Stimulated activated CD4-positive, alpha-beta T cell treated with anti-CD3 and anti-CD28 coated beads, Interleukin-2, amount 100 ng/mL, for 24 hours (primary cell): ENCODE measurements around the gene CENPO.
"Not testable (repeated sequence)": the region's sequence is repeated elsewhere in the genome, so short reads cannot be mapped to it uniquely, and the experiment has no call there.

Experiments used
- DNase-seq, 2 donors: peaks; one replicate each; pipeline ENCODE4 v3.0.0-alpha.2; 2020

Gene CENPO

DNA sequence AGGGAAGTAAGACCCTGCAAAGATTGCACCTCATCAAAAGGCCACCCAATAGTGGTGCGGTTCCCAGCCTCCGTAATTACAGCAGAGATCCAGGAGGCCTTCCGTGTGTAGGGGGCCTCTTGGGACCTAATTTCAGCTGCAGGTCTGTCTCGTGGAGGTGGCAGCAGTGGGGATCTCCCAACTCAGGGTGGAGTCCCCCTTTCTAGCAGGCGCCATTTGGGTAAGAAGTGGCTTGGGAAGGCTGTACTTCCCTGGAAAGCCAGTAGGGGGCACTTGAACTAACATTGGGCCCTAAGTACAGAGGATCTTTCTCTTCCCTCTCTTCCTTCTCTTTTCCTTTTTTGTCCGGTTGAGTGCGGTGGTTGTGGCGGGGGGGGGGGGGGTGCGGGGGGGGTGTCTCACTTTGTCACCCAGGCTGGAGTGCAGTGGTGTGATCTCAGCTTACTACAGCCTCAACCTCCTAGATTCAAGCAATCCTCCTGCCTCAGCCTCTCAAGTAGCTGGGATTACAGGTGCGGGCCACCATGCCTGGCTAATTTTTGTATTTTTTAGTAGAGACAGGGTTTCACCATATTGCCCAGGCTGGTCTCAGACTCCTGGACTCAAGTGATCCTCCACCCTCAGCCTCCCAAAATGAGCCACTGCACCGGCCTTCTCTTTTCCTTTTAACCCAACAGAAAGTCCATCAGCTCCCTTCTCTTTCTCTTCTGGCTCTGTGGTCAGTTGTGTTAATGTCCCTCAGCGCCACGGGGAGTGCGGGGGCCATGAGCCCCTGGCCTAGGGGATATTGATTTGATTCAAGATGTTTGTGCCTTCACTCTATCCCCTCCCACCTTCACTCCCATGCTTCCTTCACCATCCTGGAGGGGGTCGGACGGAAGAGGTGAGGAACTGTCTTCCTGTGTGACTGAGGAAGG is 32.0 kb downstream of the CENPO start:
- DNase-seq, result peak; percentile 32 to 56

DNA sequence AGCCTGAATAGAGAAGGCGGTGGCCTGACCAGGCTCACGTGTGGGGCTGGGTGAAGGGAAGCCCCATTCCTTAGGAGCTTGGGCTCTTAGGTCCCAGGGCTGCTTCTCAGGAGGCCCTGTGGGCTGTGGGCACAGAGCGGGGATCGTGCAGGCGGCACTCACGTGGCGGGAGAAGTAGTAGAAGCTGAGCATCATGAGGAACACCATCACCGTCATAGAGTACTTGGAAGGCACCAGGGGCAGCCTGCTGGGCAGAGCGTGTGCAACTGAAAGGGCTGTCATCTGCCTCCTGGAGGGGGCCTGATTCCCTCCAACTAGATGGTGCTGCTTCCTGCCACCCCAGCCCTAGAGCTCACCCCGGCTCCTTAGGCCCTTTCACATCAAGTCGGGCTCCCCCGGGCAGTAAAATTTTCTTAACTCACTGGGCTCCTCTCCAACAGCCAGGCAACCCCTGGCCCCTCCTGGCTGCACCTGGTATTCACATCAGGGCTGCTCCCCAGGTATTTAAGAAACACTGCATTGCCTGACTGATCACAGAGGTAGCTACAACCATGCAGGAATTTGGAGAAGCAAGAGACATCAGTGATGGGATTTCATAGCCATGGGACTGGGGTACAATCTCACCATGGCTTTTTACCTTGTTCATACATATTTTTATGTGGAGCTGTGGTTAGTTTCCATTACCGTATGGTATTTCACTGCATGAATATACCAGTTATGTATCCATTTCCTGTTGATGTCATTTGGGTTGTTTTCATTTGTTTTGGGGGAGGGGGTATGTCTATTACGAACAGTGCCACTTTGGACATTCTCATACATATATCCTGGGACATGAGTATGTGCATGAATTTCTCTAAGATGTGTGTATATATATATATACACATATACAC is 32.9 kb downstream of the CENPO start:
- no peak for DNase-seq

DNA sequence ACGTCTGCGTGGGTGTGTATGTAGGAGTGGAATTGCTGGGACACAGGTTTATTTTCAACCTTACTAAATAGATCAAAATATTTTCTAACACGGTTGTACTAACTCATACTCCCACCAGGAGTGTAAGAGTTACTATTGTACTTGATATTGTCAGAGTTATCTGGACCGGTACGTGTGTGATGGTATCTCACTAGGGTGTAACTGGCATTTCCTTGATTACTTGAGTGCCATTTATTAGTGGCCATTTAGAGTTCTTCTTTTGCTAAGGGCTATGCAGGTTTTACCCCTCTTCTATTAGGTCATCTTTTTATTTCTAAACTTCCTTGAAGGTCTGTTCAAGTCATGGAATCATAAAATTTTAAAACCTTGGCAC is 33.5 kb downstream of the CENPO start:
- no peak for DNase-seq

DNA sequence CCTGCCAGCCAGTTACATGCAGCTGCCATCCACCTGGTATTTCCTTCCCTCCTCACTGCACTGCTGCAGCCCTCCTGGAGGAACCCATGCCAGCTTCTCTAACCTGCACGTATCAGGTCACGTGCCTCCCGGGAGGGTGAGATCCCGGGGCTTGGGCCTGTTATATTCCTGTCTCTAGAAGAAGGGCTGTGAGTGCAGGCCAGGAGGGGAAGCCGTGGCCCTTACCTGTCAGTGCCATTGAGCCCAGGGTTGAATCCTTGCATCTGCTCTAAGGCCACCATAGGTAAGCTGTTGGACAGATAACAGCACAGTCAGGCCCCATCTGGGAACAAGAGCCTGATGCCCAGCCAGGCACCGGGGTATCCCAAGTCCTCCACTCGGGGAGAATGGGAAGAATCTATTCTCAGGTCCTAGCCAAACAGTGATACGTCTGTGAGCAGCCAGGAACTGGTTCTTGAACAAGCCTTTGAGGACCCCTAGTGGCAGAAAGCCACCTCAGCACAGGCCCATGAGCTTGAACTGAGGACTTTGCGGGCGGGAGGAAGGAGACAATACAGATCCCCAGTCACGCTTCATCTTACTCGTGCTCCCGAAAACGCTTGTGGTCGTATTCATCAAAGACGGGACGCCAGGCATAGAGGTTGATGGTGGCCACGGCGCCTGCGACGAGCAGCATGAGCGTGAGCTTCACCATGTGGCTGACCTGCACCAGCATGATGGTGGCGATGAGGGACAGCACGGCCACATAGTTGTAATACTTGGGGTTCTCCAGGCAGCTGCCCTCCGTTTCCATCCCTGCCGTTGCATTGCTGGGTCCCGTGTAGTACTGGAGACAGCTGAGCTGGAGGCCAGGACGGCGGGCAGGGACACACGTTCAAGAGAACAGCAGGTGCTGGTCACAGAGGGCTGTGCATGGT is 34.4 kb downstream of the CENPO start:
- DNase-seq, result peak; percentile 70 to 75

DNA sequence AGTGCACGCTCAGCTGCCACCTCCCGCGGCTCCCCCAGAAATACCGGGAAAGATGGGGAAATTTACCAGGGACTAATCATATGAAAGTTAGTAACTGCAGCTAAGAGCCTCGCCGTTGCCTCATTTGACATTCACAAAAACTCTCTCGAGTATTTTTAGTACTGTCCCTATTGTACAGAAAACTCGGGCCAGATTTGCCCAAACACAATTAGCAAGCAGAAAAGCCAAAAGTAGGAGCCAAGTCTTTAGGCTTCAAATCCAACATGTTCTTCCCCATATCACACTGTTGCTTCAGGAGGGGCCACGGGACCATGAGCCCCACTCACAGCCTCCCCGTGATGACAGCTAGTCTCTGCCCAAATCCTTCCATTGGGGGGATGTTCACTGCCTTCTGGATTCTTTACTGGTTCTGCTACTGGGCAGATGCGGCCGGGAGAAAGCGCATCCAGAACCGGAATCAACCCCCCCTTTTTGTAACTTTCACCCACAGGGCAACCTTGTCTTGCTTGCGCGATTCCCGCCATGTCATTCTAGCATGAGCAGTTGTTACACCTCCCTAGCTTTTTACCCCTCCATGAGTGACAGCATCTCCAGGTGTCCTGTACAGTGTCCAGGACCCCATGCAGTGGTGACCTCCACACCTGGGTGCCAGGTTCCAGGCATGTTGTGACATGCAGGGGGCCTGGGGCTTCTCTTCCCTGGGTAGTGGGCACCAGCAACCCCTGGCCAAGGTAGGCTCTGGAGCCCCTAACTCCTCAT is 35.2 kb downstream of the CENPO start:
- DNase-seq, result no peak

DNA sequence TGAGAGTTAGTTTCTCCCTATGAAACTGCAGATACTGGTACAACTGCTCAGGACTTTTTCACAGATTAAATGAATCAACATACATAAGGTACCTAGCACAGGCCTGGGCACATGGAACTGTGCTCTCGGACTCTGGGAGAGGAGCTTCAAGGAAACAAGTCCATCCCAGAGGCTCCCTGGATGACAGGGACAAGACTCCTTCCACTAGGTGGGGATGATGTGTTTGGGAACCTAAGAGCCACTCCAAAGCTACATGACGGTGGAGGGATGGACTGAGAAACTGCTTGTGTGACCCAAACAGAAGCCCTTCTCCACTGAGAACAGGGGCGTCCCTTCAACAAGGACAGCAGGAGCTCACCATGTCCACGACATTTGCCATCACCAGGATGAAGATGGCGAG is 37.1 kb downstream of the CENPO start:
- no peak for DNase-seq

DNA sequence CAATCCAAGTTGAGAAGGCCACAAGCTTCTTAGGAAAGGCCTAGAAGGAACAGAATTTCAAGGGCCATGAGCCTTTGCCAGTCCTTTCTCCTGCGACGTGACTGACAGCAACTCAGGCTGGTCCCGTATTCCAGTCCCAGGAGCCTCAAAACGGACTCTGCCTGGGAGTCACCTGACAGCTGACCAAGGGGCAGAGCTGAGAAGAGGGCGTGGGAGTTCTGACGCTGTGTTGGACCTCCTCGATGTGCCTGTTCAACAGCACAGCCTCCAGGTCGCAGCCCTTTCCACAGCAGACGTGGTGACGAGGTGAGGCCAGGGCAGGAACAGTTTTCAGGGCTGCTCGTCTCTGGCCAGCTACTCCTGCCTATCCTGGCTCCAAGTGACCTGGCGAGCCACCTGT is 37.6 kb downstream of the CENPO start:
- DNase-seq, result no peak

DNA sequence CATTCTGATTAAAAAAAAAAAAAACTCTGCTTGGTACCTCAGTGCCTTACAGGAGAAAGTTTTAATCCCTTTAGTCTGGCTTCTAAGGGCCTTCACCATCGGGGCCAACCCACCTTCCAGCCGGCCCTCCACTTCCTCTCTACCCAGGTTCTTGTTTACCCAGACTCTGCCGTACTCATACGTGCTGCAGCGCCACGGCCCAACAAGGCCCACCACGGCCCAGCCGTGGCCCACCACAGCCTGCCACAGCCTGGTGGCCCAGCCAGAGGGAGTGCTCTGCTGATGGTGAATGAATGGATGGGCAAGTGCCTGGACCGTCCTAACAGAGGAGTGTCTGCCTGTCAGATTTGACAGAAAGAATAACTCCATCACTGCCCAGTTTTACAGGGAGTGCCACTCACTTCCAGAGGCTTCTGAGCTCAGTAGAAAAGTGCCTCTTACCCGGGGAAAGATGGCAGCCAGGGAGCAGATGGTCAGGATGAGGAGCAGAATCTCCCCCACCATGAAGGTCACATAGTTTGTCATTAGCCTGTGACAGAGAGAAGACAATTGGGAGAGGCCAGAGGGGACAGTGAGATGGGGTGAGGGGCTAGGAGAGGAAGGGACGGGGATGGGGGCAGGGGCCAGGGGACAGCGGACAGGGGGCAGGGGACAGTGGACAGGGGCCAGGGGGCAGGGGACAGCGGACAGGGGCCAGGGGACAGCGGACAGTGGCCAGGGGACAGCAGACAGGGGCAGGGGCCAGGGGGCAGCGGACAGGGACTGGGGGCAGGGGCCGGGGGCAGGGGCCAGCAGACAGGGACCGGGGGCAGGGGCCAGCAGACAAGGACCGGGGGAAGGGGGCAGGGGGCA is 38.2 kb downstream of the CENPO start:
- DNase-seq, result no peak

DNA sequence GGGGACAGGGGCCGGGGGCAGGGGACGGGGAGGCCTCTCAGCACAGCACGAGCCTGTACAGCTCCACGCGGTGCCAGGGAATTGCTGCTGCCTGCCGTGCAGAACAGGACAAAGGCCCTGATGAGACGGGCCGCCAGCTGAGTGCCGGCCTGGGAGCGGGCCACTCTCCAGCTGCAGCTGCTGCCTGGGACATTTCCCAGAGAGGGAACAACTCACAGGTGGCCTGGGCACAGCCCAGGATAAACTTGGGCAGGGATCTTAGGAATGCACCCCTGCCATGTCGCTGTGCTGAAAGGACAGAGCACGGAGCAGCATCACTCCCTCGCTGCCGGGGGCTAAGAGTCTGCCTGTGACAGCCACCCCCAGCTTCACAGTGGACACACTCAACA is 38.8 kb downstream of the CENPO start:
- no peak for DNase-seq

DNA sequence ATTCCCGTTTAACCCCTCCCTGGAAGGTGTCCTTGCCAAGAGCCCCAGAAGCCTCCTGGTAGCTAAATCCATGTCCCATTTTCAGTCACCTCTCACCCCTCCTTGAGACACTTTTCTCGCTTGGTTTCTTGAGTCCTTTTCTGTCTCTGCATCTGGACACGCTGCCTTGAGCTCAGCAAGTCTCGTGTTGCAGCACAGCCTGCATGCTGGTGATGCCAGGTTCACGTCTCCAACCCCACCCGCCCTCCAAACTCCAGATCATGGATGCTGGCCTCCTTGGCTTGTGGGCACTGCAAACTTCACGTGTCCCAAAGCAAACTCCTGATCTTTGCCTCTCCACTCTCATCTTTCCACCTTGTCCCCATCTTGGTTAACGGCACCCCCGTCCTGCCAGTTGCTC is 39.3 kb downstream of the CENPO start:
- DNase-seq, result no peak

DNA sequence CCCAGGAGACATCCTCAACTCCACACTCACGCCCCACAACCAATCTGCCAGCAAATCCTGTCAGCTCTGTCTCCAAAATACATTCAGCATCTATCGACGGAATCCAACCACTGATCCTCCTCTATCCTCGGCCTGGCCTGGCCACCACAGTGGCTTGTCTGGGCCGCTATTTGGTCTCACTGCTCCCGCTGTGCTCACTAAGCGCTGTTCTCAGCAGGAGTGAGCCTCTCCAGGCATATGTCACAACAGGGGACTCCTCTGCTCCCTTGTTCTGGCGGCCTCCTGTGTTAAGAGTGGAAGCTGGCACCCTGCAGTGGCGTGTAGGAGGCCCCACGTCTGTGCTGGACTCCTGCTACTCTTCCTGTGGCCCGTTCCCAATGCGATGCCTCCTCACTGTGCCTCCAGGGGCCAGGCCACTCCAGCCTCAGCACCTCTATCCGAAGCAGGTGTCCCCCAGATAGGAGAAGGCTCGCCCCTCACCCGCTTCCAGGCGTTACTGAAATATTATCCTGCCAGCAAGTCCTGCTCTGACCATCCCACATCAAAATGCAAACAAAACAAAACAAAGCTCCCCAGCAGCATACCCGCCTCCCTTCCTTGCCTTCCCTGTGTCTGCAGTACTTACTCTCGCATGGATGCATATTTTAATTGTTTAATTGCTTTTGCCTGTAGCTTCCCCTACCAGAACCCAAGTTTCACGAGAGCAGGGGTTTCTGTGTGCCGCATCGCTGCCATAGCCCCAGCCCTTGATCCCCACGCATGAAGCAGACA is 39.9 kb downstream of the CENPO start:
- no peak for DNase-seq

DNA sequence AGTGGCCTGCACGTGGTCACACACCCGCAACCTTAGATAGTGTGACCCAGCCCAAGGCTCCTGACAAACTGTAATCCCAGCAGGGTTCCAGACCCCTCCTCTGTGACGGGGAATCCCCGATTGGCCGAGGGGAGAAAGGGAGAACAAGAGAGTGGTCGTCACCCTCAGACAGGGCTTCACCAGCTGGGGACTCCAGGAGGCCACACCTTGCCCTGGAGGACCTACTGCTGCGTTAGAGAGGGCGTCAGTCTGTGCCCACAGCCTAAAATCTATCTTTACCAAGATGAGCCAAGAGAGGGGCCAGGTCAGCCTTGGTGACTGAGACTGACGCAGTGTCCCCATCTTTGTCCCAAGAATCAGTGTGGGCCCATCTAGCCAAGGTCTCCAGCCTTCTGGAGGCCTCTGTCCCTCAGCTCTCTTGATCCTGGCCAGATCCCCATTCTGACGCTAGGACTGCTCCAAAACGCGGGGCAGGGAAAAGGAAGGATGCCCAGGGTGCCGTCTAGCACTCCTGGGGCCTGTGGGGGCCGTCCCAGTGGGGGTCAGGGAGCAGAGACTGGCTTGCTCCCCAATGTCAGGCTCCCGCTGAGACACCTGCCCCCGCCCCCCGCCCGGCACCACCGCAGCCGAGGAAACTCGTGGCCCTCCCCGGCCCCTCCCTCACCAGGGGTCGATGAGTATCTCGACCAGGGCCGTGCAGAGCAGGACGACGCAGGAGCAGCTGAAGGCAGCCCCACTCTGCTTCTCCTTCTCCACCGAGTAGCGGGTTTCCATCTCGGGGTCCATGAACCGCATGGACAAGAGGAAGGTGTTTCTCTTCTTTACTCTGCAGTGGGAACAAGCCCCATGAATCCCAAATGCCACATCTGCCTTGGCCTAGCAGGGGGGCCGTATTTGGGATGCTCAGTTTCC is 40.9 kb downstream of the CENPO start:
- DNase-seq, result no peak

DNA sequence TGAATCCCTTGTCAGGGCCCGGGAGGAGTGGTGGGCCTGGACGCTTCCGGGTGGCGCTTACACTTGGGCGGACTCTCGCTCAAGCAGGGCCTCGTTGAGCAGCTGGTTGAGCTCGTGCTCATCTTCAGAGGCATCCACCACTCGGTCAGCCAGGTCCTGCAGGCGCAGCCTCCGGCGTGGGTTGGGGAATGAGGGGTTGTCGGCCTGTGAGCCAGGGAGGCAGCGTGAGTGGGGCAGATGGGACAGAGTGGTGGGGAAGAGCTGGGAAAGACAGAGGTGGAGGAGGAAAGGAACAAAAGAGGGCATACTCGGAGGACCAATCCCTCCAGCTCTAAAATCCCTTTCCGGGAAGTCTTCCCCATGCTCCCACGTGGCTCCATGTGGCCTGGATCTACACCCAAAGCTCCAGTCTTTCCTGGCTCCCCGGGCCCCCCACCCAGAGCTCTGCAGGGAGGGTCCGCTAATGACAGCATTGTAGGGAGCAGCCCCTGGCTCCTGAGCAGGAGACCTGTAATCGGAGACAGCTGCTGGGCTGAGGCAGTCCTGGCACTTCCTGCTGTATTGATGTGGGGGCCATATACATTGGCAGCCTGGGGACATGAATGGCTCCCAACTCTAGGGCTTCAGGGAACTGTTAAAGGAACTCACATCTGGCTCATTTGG is 41.6 kb downstream of the CENPO start:
- DNase-seq, result no peak

DNA sequence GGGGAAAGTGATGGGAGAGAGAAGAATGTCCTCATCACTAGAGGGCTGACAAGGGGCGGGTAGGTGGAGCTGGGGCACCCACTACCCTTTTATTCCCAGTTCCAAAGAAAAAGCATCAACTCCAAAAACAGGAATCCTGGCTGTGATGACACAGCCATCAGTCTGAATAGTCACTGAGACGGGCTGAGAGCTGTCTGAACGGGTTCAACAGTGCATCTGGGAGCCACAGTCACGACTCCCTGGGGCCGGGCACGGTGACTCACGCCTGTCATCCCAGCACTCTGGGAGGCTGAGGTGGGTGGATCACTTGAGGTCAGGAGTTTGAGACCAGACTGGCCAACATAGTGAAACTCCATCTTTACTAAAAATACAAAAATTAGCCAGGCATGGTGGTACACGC is 42.2 kb downstream of the CENPO start:
- DNase-seq, result not testable (repeated sequence)

DNA sequence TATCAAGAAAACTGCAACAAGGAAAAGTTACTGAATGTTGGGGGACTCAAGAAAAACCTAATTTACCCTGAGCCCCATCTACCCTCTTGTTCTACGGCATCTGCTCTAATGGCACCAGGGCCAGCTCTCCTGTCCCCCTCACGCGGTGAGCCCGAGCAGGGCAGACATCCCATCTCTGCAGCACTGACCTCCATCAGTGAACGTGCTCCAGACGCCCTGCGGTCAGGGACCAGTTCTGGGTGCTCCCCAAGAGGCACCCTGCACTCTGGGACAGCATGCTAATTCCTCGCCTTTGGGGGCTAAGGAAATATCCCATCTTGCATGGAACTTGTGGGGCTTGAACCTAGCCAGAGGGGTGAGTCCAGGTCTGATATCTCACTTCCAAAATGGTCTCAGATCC is 43.0 kb downstream of the CENPO start:
- no peak for DNase-seq

DNA sequence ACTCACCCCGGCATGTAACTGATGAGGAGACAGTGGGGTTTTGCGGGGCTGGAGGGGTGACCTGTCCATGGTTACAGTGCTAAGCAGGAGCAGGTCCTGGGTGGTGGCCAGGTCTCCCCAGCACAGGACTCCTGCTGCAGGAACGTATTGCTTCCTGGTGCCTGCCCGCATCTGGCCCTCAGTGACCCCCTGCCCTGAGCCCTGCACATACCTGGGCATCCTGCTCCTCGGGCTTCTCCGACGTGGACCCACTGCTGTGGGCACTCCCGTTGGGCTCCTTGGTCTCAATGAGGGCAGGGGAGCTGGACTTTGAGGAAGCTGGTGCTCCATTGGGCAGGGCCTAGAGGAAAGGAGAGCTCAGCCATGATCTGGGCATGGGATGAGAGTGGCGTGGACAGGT is 43.5 kb downstream of the CENPO start:
- no peak for DNase-seq

DNA sequence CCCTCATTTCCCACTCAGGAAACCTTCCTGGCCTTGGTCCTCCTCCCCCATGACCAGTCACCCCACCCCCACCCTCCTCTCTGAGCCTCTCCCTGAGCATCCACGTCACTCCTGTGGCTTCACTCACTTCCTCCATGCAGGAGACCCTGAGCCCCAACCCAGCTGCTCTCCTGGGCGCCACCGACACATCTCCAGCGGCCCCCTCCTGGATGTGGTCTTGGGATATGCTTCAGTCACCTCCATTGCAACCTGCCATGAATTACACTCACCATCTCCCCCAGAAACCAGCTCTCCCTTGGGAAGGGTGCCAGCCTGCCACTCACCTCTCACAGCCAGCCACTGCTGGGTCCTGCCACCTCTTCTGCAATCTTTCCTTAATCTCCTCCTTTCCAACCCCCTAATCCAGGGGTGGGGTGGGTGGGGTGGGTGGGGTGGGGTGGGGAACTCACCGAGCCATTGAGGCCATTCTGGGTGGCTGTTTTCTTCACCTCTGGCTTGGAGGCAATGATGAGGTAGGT is 44.8 kb downstream of the CENPO start:
- no peak for DNase-seq

DNA sequence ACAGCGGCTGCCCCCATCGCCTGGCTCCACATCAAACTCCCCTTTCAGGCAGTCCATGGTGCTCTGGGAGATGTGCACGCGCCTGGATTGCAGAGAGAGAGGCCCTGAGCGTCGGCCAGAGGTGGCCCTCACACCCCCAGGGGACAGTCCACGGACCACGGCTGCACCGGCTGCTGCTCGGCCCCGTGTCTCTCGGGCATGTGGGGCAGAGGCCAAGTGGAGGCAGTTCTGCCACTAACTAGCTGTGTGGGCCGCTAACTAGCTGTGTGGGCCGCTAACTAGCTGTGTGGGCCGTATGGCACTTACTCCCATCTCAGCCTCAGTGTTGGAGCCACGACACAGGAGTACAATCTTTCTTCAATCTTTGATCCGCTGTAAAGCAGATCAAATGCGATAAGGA is 45.3 kb downstream of the CENPO start:
- DNase-seq, result no peak
